SH-SY5Y (cell line): ENCODE results near the gene RBMS3.

ENCODE experiments used
- GATA2 ChIP-seq: IDR thresholded peaks from 2 replicates; pipeline ENCODE4 v1.6.1; 2011; ENCODE audit warnings: mild to moderate bottlenecking, low read depth, low read length
- GATA3 ChIP-seq: IDR thresholded peaks from 2 replicates; pipeline ENCODE4 v1.6.1; 2011; ENCODE audit warnings: low read depth, mild to moderate bottlenecking, low read length, moderate library complexity

RBMS3 gene

GRCh38 chr3:29430558-29430971 is 149.7 kb downstream of the RBMS3 start:
- TF ChIP-seq GATA3 (no peak), GATA2 (no peak)

GRCh38 chr3:29436612-29437323 is 155.9 kb downstream of the RBMS3 start:
- TF ChIP-seq GATA3 (no peak), GATA2 (no peak)

DNA sequence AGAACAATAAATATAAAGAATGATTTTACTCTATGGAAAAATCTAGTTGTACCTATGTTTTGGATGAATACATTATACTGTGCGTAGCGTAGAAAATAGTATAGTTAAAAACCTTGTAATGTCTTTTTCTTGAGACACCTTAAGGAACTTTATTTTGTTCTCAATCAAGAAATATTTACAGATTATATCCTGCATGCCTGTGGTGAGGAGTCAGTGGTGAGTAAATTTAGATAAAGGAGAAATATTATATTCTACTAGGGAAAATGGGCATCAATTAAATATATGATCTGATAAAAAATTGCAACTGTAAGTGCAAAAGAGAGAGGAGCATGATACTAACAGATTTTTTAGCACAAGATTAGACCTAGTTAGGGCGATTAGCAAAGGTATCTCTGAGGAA is 157.7 kb downstream of the RBMS3 start:
- TF ChIP-seq GATA2 (no peak), GATA3 (no peak)

DNA sequence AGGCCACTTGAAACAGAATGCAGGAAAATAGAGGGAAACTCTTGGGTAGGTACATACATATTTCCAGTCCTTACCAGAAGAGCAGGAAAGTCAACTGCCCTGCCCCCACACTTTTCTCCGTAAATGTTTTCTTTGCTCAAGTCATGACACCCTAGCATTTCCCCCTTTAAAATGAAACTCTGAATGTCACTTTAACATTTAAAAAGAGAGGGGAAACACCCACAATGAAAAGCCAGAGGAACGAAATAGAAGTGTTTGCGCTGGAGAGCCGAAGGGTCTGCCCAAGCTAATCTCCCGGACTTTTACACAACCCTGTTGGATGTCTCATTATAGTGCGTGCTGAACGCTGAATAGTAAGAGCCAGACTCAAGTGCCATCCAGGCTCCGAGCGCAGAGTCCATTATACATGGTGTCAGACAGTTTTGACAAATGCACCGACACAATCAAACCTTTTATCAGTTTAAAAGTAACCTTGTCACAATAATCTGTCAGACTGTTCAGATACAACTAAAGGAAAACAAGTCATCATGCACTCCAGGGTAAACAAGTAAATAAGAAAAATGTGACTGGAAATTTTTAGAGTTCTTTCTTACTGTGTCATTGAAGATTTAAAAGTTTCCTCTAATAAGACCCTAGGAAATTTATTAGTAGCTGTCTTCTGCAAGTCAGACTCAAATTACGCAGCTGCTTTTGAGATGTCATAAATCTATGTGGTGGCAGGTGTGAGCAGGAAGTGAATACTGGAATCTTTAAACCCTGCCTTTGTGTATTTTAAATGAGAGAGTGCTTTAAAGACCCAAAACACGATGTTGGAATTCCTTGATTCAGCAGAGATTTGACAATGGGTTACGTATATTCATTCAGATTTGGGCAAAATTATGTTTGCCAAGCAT is 159.8 kb downstream of the RBMS3 start:
- no peak for TF ChIP-seq GATA2
- no peak for TF ChIP-seq GATA3

- TF ChIP-seq GATA2 (no peak), GATA3 (no peak)
These were observed 160.6 kb downstream of the RBMS3 start for GRCh38 chr3:29441422-29441821.

DNA sequence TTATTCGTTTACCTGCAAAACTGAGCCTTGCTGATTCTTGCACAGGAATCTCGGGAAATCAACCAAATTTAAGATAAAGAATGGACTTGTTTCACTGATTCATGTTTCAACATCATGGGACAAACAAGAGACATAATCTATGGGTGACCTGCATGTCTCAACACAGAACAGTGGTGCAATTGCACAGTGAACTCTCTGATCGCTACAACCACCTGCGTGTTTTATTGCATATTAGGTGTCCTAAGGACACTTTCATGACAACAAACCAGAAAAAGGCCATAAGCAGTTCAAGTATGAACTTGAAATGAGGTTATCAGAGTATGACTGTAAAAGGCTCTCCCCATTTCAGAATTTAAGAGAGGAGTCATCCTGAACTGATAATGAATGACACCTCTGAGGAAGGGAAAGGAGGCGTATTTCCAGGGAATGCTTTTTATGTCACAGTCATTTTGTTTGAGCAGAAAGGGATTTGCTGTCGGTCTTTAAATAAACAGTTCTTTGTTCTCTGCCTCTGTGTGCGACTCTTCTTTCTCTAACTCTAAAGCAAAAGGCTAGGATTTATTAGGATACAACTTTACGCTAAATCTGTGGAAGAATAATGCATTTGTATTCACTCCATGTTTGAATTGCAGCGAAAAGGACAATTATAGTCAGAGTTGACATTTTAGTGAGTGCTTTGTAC is 167.2 kb downstream of the RBMS3 start:
- TF ChIP-seq GATA2, result no peak
- no peak for TF ChIP-seq GATA3

DNA sequence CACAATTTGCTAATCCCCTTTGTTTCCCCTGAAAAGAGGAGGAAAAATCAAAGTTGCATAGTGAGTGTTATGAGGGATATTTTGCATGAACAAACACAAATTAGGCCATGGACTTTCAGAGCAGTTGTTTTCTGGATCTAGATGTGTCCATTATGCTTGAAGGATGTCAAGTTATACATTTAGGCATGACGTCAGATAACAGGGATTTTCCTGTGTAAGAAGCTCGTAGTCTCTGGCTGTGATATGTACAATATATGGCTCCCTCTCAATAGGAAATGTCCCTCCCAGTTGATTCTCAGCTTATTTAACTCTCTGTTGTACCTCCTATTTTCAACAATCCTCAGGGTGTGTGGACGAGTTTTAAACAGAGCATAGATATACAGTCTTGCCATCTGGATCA is 171.0 kb downstream of the RBMS3 start:
- no peak for TF ChIP-seq GATA3
- no peak for TF ChIP-seq GATA2

DNA sequence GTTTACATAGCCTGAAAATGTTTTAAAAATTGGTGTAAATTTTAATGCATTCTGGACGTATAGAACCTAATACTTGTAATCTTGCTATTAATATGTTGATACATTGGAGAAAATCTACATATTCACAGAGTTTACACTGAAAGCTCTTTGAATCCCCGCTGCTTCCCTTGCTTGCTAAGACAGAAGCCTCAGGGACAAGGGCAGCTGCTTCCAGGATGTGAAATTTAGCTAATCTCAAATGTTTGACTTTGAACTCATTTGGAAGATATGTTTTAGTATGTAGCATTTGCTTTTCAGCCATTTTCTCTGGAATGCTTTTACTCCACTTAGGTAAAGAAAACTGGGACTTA is 172.0 kb downstream of the RBMS3 start:
- no peak for TF ChIP-seq GATA3

GRCh38 chr3:29453284-29454001 is 172.6 kb downstream of the RBMS3 start:
- TF ChIP-seq GATA2, result no peak; the same call in 1 of the 2 replicates
- no peak for TF ChIP-seq GATA3

DNA sequence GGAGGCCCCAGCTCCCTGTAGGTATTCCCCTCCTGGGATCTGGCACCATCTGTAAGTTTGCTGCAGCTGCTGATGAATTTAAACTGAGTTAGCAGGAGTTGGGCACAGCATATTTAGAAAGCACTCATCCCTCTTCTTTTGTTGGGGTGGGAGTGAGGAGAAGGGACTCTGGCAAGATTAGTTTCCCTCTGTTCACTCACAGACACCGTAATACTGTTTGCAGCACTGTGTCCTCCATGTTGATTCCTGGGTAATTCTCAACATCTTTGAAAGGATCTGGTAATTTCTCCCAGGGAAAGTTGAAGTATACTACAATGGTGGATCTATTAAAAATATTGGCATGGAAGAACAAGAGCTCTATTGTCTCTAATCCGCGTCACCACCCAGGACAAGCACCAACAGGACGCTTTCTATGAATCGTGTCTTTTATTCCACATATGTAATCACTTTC is 173.3 kb downstream of the RBMS3 start:
- TF ChIP-seq GATA2, result no peak
- no peak for TF ChIP-seq GATA3

GRCh38 chr3:29456901-29457300 is 176.0 kb downstream of the RBMS3 start:
- no peak for TF ChIP-seq GATA3
- no peak for TF ChIP-seq GATA2

GRCh38 chr3:29463304-29463703 is 182.4 kb downstream of the RBMS3 start:
- TF ChIP-seq GATA2, result no peak

DNA sequence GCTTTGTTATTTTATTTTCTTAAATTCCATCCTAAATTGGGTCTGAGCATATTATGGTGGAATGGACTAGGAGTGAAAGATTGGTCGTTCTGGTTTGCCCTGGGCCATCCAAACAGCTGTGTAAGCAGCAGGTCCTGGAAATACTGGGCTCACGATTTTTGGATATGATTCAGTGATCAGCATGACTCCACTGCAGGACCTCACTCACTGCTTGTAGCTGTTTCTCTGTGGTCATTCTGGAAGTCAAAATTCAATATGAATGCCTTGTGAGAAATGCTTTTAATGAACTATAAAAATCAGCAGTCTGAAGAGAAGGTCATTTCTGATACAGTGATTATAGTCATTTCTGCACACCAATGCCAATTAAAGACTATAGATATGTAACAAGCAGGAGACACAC is 185.0 kb downstream of the RBMS3 start:
- TF ChIP-seq GATA3, result no peak
- TF ChIP-seq GATA2, result no peak

DNA sequence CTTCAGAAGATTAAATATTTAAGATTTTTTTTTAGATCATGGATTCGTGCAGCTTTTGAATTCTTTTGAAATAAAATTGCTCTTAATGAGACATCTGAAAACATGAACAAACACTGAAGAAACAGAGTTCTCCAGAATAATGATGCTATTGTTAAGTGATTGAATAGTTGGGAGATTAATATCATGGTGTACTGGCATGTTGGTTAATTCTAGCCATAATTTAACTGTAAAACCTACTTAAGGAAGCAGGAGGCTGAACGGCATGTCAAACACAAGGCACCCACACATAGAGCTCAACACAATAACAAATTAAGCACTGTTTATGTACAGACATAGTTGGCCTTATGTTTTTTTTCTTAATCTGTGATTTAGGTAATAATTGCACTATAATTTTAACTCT is 185.6 kb downstream of the RBMS3 start:
- TF ChIP-seq GATA3 (no peak), GATA2 (no peak)

DNA sequence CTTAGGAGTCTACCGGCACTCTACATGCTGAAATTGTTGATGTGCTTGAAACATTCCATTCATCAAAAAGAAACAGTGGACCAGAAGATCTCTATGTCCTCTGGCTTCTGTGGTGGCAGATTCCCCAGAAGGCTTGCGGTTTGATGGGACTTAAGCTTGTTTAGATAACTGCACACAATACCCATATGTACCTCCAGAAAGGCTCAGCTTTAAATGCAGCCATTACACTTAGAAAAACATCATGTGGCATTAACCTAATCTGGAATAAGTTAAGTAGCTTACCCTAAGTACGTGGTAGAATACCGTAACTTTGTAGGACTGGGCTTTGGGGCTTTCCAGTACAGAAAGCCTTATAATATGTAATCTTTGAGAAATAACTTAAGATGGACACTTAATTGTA is 187.3 kb downstream of the RBMS3 start:
- no peak for TF ChIP-seq GATA2
- TF ChIP-seq GATA3, result no peak
